Endothelial cell (in vitro differentiated cells): ENCODE results near the gene IZUMO4. TPM values are rescaled to one million over a fixed set of nuclear protein-coding genes. Genes with fewer than 3 reads are reported as not detected.
A peak's percentile ranks its signal among the peaks of the same experiment; 100 is the strongest.
"Not testable (repeated sequence)": the region's sequence is repeated elsewhere in the genome, so short reads cannot be mapped to it uniquely, and the experiment has no call there.

Experiments
- DNase-seq: peaks from one replicate; pipeline ENCODE4 v3.0.0; 2021; ENCODE audit warnings: low spot score
- H3K27ac Mint-ChIP-seq: one replicate; pipeline ENCODE4 v1.8.0; 2021; ENCODE audit warnings: mixed read lengths, inconsistent platforms; ENCODE audit not compliant: unreplicated experiment
- H3K27me3 Mint-ChIP-seq: one replicate; pipeline ENCODE4 v1.8.0; 2021; ENCODE audit warnings: mild to moderate bottlenecking, moderate library complexity, mixed read lengths, inconsistent platforms; ENCODE audit not compliant: unreplicated experiment
- H3K36me3 Mint-ChIP-seq: one replicate; pipeline ENCODE4 v1.8.0; 2021; ENCODE audit warnings: mild to moderate bottlenecking, low read depth, mixed read lengths, inconsistent platforms; ENCODE audit not compliant: unreplicated experiment
- H3K4me1 Mint-ChIP-seq: one replicate; pipeline ENCODE4 v1.8.0; 2021; ENCODE audit warnings: mild to moderate bottlenecking, mixed read lengths, inconsistent platforms; ENCODE audit not compliant: unreplicated experiment
- H3K4me3 Mint-ChIP-seq: one replicate; pipeline ENCODE4 v1.8.0; 2021; ENCODE audit warnings: mild to moderate bottlenecking, mixed read lengths, inconsistent platforms; ENCODE audit not compliant: unreplicated experiment
- H3K9me3 Mint-ChIP-seq: one replicate; pipeline ENCODE4 v1.8.0; 2021; ENCODE audit warnings: mixed read lengths, inconsistent platforms; ENCODE audit not compliant: unreplicated experiment
- CTCF ChIP-seq: fragments of 200-600 bp; sonication (generic); IDR thresholded peaks from one replicate; pipeline ENCODE4 v1.5.0; 2021; ENCODE audit warnings: antibody characterized with exemption; ENCODE audit not compliant: unreplicated experiment
- total RNA-seq: library from RNA; stranded (reverse); fragmentation: NEBNext Ultra II Directional; extraction: Animal tissue kit (Norgen Biotek cat#: 25700); gene quantifications from one replicate; pipeline ENCODE4 v1.2.1, GENCODE V29; 2021; ENCODE audit not compliant: unreplicated experiment

Gene IZUMO4
- total RNA-seq, 1 donor from 2014 or later, result 8.9 TPM

DNA sequence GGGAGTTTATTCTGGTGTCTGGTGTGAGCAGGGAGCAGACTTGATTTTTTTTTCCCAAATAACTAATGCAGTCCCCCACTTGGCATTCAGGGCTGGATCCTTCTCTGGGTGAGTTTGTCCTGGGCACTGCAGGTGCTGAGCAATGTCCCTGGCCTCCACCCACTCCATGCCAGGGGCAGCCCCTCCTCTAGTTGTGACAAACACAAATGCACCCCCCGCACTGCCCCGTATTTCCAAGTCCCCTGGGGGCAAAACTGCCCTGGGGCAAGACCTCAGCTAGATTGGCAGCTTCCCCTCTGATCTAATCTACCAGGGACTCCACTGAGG, 7.0 kb upstream of the IZUMO4 start:
- no peak for DNase-seq
- H3K4me1 Mint-ChIP-seq, result peaks cover 64% of the 10 kb centered on the region
- H3K27me3 Mint-ChIP-seq, result peaks cover 14% of the 10 kb centered on the region
- no peak for TF ChIP-seq CTCF
- no peak overlapping the region for H3K4me3 Mint-ChIP-seq
- no peak overlapping the region for H3K27ac Mint-ChIP-seq
- H3K36me3 Mint-ChIP-seq, result peaks cover 17% of the 10 kb centered on the region
- H3K9me3 Mint-ChIP-seq, result no peaks in the 10 kb centered on the region

- Mint-ChIP-seq H3K36me3 (peaks cover 13% of the 10 kb centered on the region), H3K4me1 (peaks cover 52% of the 10 kb centered on the region)
- DNase-seq, H3K4me3 Mint-ChIP-seq, H3K9me3 Mint-ChIP-seq, H3K27ac Mint-ChIP-seq, H3K27me3 Mint-ChIP-seq: not testable (repeated sequence)
Observed at GRCh38 chr19:2091926-2092525, 4.7 kb upstream of the IZUMO4 start.

- Mint-ChIP-seq H3K36me3 (peaks cover 7% of the 10 kb centered on the region), H3K4me1 (peaks cover 20% of the 10 kb centered on the region), H3K27ac (peak within 1 kb of the TSS; percentile 92), H3K9me3 (no peaks in the 10 kb centered on the region), H3K4me3 (peak within 1 kb of the TSS; percentile 94), H3K27me3 (peaks cover 9% of the 10 kb centered on the region)
- no peak for DNase-seq
- peak; percentile 40 for TF ChIP-seq CTCF
Observed at GRCh38 chr19:2096034-2096479, 658 bp upstream of the IZUMO4 start, which contains the start of gene MOB3A. MOB3A (minus strand) TSS chr19:2096326; CDS start chr19:2078560, 17,766 bp downstream.

GRCh38 chr19:2097203-2097885, 629 bp downstream of the IZUMO4 start:
- Mint-ChIP-seq H3K27me3 (peaks cover 7% of the 10 kb centered on the region), H3K36me3 (peaks cover 11% of the 10 kb centered on the region), H3K9me3 (no peaks in the 10 kb centered on the region), H3K4me1 (peaks cover 19% of the 10 kb centered on the region), H3K4me3 (peak overlapping the region; percentile 82), H3K27ac (no peak overlapping the region)
- TF ChIP-seq CTCF, result no peak
- DNase-seq, result no peak

- peaks cover 7% of the 10 kb centered on the region for H3K27me3 Mint-ChIP-seq
- peaks cover 11% of the 10 kb centered on the region for H3K36me3 Mint-ChIP-seq
- no peaks in the 10 kb centered on the region for H3K9me3 Mint-ChIP-seq
- H3K4me1 Mint-ChIP-seq, result peaks cover 15% of the 10 kb centered on the region
- no peak for DNase-seq
- no peak overlapping the region for H3K4me3 Mint-ChIP-seq
- H3K27ac Mint-ChIP-seq, result no peak overlapping the region
- no peak for TF ChIP-seq CTCF
Observed at GRCh38 chr19:2097886-2098327, 1.2 kb downstream of the IZUMO4 start.
